Measurements from ENCODE around the gene TXNDC11.

DNA sequence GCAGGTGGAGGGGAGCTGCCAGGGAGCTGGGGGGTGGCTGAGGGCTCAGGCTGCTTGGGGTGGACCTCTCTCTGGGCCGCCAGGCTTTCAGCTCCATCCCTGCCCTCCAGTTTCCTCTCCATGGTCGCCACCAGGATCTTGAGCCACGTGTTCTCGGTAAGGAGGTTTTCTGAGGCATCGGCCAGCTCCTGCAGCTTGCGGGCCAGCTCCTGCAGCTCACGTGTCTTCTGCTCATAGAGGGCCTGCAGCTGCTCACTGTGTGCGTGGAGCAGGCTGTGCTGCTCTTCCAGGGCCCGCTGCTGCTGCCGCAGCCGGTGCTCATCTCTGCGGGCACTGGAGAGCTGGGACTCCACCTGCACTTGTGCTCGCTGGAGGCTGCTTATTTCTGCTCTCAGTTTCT is 63.4 kb downstream of the TXNDC11 start:
- TF ChIP-seq, protein P1, sequence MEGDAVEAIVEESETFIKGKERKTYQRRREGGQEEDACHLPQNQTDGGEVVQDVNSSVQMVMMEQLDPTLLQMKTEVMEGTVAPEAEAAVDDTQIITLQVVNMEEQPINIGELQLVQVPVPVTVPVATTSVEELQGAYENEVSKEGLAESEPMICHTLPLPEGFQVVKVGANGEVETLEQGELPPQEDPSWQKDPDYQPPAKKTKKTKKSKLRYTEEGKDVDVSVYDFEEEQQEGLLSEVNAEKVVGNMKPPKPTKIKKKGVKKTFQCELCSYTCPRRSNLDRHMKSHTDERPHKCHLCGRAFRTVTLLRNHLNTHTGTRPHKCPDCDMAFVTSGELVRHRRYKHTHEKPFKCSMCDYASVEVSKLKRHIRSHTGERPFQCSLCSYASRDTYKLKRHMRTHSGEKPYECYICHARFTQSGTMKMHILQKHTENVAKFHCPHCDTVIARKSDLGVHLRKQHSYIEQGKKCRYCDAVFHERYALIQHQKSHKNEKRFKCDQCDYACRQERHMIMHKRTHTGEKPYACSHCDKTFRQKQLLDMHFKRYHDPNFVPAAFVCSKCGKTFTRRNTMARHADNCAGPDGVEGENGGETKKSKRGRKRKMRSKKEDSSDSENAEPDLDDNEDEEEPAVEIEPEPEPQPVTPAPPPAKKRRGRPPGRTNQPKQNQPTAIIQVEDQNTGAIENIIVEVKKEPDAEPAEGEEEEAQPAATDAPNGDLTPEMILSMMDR (IDR thresholded peaks at IDR 0.05), result no peak
- TF ChIP-seq POLR2A (IDR thresholded peaks at IDR 0.05), result no peak
- TF ChIP-seq POLR2AphosphoS5 (IDR thresholded peaks at IDR 0.05), result no peak

All from prostate gland (tissue), 2 donors.